Erythroblast (primary cell): ENCODE results near the gene ANO10.

Source experiments
- GATA1 ChIP-seq: IDR thresholded peaks from 2 replicates; pipeline ENCODE4 v1.6.1; 2011; ENCODE audit warnings: low read depth, mild to moderate bottlenecking, control low read depth, low read length, moderate library complexity
- POLR2A ChIP-seq: IDR thresholded peaks from 2 replicates; pipeline ENCODE4 v1.6.1; 2011; ENCODE audit warnings: mild to moderate bottlenecking, low read length

- TF ChIP-seq POLR2A (no peak), GATA1 (no peak)
These were observed 198.7 kb downstream of the ANO10 start for GRCh38 chr3:43423142-43423541.
